WTC11 (cell line): ENCODE data around the gene CRYBB2. TPM values are rescaled to one million over a fixed set of nuclear protein-coding genes. Genes with fewer than 3 reads are reported as not detected.
A peak's percentile ranks its signal among the peaks of the same experiment; 100 is the strongest.
"Not testable (repeated sequence)": the region's sequence is repeated elsewhere in the genome, so short reads cannot be mapped to it uniquely, and the experiment has no call there.

Experiments
- ATAC-seq: fragments of 200-7000 bp; cut with Tn5 transposase; 2 replicates; pipeline ENCODE4 v1.10.0; 2021; ENCODE audit warnings: mild to moderate bottlenecking, moderate library complexity
- CTCF ChIA-PET: fragments of 300-600 bp; sonication (Branson Sonifier 250); formaldehyde crosslinking; loops from one replicate; lab custom pipeline; 2021; ENCODE audit warnings: antibody characterized with exemption; lab: Charles Lee
- POLR2A ChIA-PET: fragments of 350-600 bp; sonication (Branson Sonifier 250); formaldehyde crosslinking; loops from one replicate; lab custom pipeline; 2021; ENCODE audit warnings: antibody characterized with exemption; lab: Charles Lee
- DNase-seq: peaks from one replicate; pipeline ENCODE4 v3.0.0; 2021; ENCODE audit warnings: low spot score
- H3K27ac Mint-ChIP-seq: 2 replicates; pipeline ENCODE4 v1.8.0; 2021; ENCODE audit warnings: mixed read lengths
- H3K27me3 Mint-ChIP-seq: 2 replicates; pipeline ENCODE4 v1.8.0; 2021; ENCODE audit warnings: low read depth, mild to moderate bottlenecking, moderate library complexity, mixed read lengths
- H3K36me3 Mint-ChIP-seq: 2 replicates; pipeline ENCODE4 v1.8.0; 2021; ENCODE audit warnings: mixed read lengths
- H3K4me1 Mint-ChIP-seq: 2 replicates; pipeline ENCODE4 v1.8.0; 2022; ENCODE audit warnings: mixed read lengths
- H3K4me3 Mint-ChIP-seq: 2 replicates; pipeline ENCODE4 v1.8.0; 2021; ENCODE audit warnings: mild to moderate bottlenecking, moderate library complexity, mixed read lengths
- H3K9me3 Mint-ChIP-seq: 2 replicates; pipeline ENCODE4 v1.8.0; 2021; ENCODE audit warnings: mixed read lengths
- AFF4 ChIP-seq: sonication (generic); formaldehyde crosslinking; IDR thresholded peaks from 2 replicates; pipeline ENCODE4 v1.8.1; 2023; ENCODE audit warnings: mild to moderate bottlenecking, missing genetic modification reagents, borderline replicate concordance
- ATF1 ChIP-seq: sonication (generic); formaldehyde crosslinking; IDR thresholded peaks from 2 replicates; pipeline ENCODE4 v1.8.1; 2023; ENCODE audit warnings: mild to moderate bottlenecking, moderate library complexity, missing genetic modification reagents
- CREB1 ChIP-seq: sonication (generic); formaldehyde crosslinking; IDR thresholded peaks from 2 replicates; pipeline ENCODE4 v1.8.0; 2023; ENCODE audit warnings: mild to moderate bottlenecking, missing genetic modification reagents
- CREM ChIP-seq: sonication (generic); formaldehyde crosslinking; IDR thresholded peaks from 2 replicates; pipeline ENCODE4 v1.8.1; 2022; ENCODE audit warnings: mild to moderate bottlenecking, missing genetic modification reagents, moderate library complexity
- EMX1 ChIP-seq: fragments of 250-450 bp; sonication (Bioruptor Pico); IDR thresholded peaks from 2 replicates; pipeline ENCODE4 v1.8.0; 2021; ENCODE audit warnings: mild to moderate bottlenecking
- ESRRA ChIP-seq: sonication (generic); formaldehyde crosslinking; IDR thresholded peaks from 2 replicates; pipeline ENCODE4 v1.8.1; 2022; ENCODE audit warnings: mild to moderate bottlenecking, missing genetic modification reagents, borderline replicate concordance
- ETV6 ChIP-seq: sonication (generic); formaldehyde crosslinking; IDR thresholded peaks from 2 replicates; pipeline ENCODE4 v1.8.1; 2022; ENCODE audit warnings: mild to moderate bottlenecking, missing genetic modification reagents
- FOXP1 ChIP-seq: sonication (generic); formaldehyde crosslinking; IDR thresholded peaks from 2 replicates; pipeline ENCODE4 v1.8.0; 2022; ENCODE audit warnings: missing genetic modification reagents, mild to moderate bottlenecking, moderate library complexity, borderline replicate concordance
- JAZF1 ChIP-seq: fragments of 250-450 bp; sonication (Bioruptor Pico); IDR thresholded peaks from 2 replicates; pipeline ENCODE4 v1.9.0; 2021; ENCODE audit warnings: moderate library complexity, mild to moderate bottlenecking, inconsistent platforms
- JUN ChIP-seq: sonication (generic); formaldehyde crosslinking; IDR thresholded peaks from 2 replicates; pipeline ENCODE4 v1.8.0; 2023; ENCODE audit warnings: mild to moderate bottlenecking, missing genetic modification reagents
- OVOL2 ChIP-seq: fragments of 250-450 bp; sonication (Bioruptor Pico); IDR thresholded peaks from 2 replicates; pipeline ENCODE4 v1.9.0; 2021; ENCODE audit warnings: mild to moderate bottlenecking, borderline replicate concordance
- SMAD4 ChIP-seq: sonication (generic); formaldehyde crosslinking; IDR thresholded peaks from 2 replicates; pipeline ENCODE4 v1.8.0; 2022; ENCODE audit warnings: mild to moderate bottlenecking, missing genetic modification reagents
- SP1 ChIP-seq: sonication (generic); formaldehyde crosslinking; conservative IDR thresholded peaks from 2 replicates; pipeline ENCODE4 v1.8.1; 2022; ENCODE audit warnings: missing genetic modification reagents
- TP53 ChIP-seq: sonication (generic); formaldehyde crosslinking; IDR thresholded peaks from 2 replicates; pipeline ENCODE4 v1.8.1; 2023; ENCODE audit warnings: mild to moderate bottlenecking, missing genetic modification reagents
- ZBTB43 ChIP-seq: sonication (generic); formaldehyde crosslinking; IDR thresholded peaks from 2 replicates; pipeline ENCODE4 v1.8.1; 2023; ENCODE audit warnings: mild to moderate bottlenecking, missing genetic modification reagents
- ZMAT4 ChIP-seq: fragments of 250-450 bp; sonication (Bioruptor Pico); IDR thresholded peaks from 2 replicates; pipeline ENCODE4 v1.9.0; 2021; ENCODE audit warnings: mild to moderate bottlenecking
- ZNF138 ChIP-seq: sonication (generic); formaldehyde crosslinking; conservative IDR thresholded peaks from 2 replicates; pipeline ENCODE4 v1.8.1; 2022; ENCODE audit warnings: mild to moderate bottlenecking, moderate library complexity, missing genetic modification reagents
- ZNF263 ChIP-seq: sonication (generic); formaldehyde crosslinking; IDR thresholded peaks from 2 replicates; pipeline ENCODE4 v1.8.1; 2022; ENCODE audit warnings: low read depth, mild to moderate bottlenecking, moderate library complexity, missing genetic modification reagents
- ZNF416 ChIP-seq: fragments of 250-450 bp; sonication (Bioruptor Pico); IDR thresholded peaks from 2 replicates; pipeline ENCODE4 v1.9.0; 2021; ENCODE audit warnings: mild to moderate bottlenecking, inconsistent platforms
- ZNF423 ChIP-seq: fragments of 250-450 bp; sonication (Bioruptor Pico); IDR thresholded peaks from 2 replicates; pipeline ENCODE4 v2.1.2; 2022; ENCODE audit warnings: mild to moderate bottlenecking, moderate library complexity
- total RNA-seq: library from RNA; stranded (reverse); gene quantifications from 3 replicates; pipeline ENCODE4 v1.2.3, GENCODE V29; 2021

CRYBB2 gene
- total RNA-seq, 1 experiment from 2014 or later, result 0.28 TPM

GRCh38 chr22:25236417-25236816 lies 17.0 kb downstream of the CRYBB2 start:
- Mint-ChIP-seq H3K9me3 (peaks cover 4% of the 10 kb centered on the region; the same call in 1 of the 2 replicates), H3K4me1 (no peaks in the 10 kb centered on the region; the same call in 1 of the 2 replicates), H3K27me3 (peaks cover 2% of the 10 kb centered on the region; the same call in 1 of the 2 replicates), H3K36me3 (no peaks in the 10 kb centered on the region), H3K27ac (no peak overlapping the region), H3K4me3 (no peak overlapping the region)
- DNase-seq (no peak), ATAC-seq (no peak)
- ChIA-PET CTCF (interaction anchor here (0.6 to 2.3 kb wide), 10 partner anchors 11 to 536 kb away, joined by 3 to 19 read pairs (median 3); no protein-coding TSS in a partner anchor), POLR2A (no interaction called here)
- TF ChIP-seq ESRRA (CRISPR knock-in tag), result no peak

GRCh38 chr22:25237503-25237902 lies 18.1 kb downstream of the CRYBB2 start:
- Mint-ChIP-seq H3K27ac (no peak overlapping the region; the same call in 1 of the 2 replicates), H3K4me3 (no peak overlapping the region), H3K4me1 (no peaks in the 10 kb centered on the region; the same call in 1 of the 2 replicates), H3K36me3 (no peaks in the 10 kb centered on the region), H3K27me3 (peaks cover 2% of the 10 kb centered on the region; the same call in 1 of the 2 replicates), H3K9me3 (peaks cover 4% of the 10 kb centered on the region; the same call in 1 of the 2 replicates)
- POLR2A ChIA-PET, result no interaction called here
- TF ChIP-seq CREM (CRISPR knock-in tag) (no peak), AFF4 (CRISPR knock-in tag) (no peak), ZNF416 (CRISPR knock-in tag) (no peak), ZBTB43 (CRISPR knock-in tag) (no peak), SMAD4 (CRISPR knock-in tag) (no peak), CREB1 (CRISPR knock-in tag) (no peak), ATF1 (no peak), JAZF1 (CRISPR knock-in tag) (no peak), ZNF423 (CRISPR knock-in tag) (no peak), SP1 (CRISPR knock-in tag) (no peak), ZNF263 (no peak), ZMAT4 (CRISPR knock-in tag) (no peak), FOXP1 (no peak), ETV6 (CRISPR knock-in tag) (no peak), OVOL2 (no peak), TP53 (CRISPR knock-in tag) (no peak), EMX1 (CRISPR knock-in tag) (no peak), ZNF138 (CRISPR knock-in tag) (no peak), JUN (CRISPR knock-in tag) (no peak)
- ATAC-seq (peak; percentile 42), DNase-seq (peak; percentile 35)
- CTCF ChIA-PET, result interaction anchor here (0.6 to 2.1 kb wide), 9 partner anchors 12 to 535 kb away, joined by 3 to 14 read pairs (median 3); no protein-coding TSS in a partner anchor

GRCh38 chr22:25238058-25238457 lies 18.6 kb downstream of the CRYBB2 start:
- H3K27me3 Mint-ChIP-seq, POLR2A ChIA-PET, H3K27ac Mint-ChIP-seq, H3K4me3 Mint-ChIP-seq, H3K36me3 Mint-ChIP-seq, H3K4me1 Mint-ChIP-seq, H3K9me3 Mint-ChIP-seq, DNase-seq: not testable (repeated sequence)
- peak; percentile 20; the same call in 1 of the 2 replicates for ATAC-seq
- CTCF ChIA-PET, result interaction anchor here (0.6 to 2.1 kb wide), 9 partner anchors 13 to 535 kb away, joined by 3 to 14 read pairs (median 3); no protein-coding TSS in a partner anchor

GRCh38 chr22:25255169-25255568 lies 35.7 kb downstream of the CRYBB2 start:
- H3K27ac Mint-ChIP-seq, POLR2A ChIA-PET, H3K4me3 Mint-ChIP-seq, H3K4me1 Mint-ChIP-seq, DNase-seq, ATAC-seq, H3K27me3 Mint-ChIP-seq, H3K36me3 Mint-ChIP-seq, CTCF ChIA-PET, H3K9me3 Mint-ChIP-seq: not testable (repeated sequence)

- H3K27ac Mint-ChIP-seq, H3K27me3 Mint-ChIP-seq, H3K36me3 Mint-ChIP-seq, ATAC-seq, DNase-seq, CTCF ChIA-PET, H3K4me1 Mint-ChIP-seq, H3K4me3 Mint-ChIP-seq, POLR2A ChIA-PET: not testable (repeated sequence)
- H3K9me3 Mint-ChIP-seq, result peaks cover 30% of the 10 kb centered on the region
These were observed 48.1 kb downstream of the CRYBB2 start for GRCh38 chr22:25267567-25267966.

- H3K27ac Mint-ChIP-seq, POLR2A ChIA-PET, H3K4me1 Mint-ChIP-seq, H3K36me3 Mint-ChIP-seq, ATAC-seq, DNase-seq, H3K4me3 Mint-ChIP-seq, H3K27me3 Mint-ChIP-seq: not testable (repeated sequence)
- H3K9me3 Mint-ChIP-seq, result peaks cover 30% of the 10 kb centered on the region
- CTCF ChIA-PET, result interaction anchor here (0.5 kb wide), 1 partner anchor 12 kb away, joined by 3 read pairs; no protein-coding TSS in a partner anchor
These were observed 49.5 kb downstream of the CRYBB2 start for GRCh38 chr22:25268902-25269301.
